LoVo (cell line): ENCODE measurements around the gene SRCIN1.

Experiments
- DNase-seq: peaks from one replicate; pipeline ENCODE4 v3.0.0-alpha.2; 2016; ENCODE audit warnings: low spot score

Gene SRCIN1

DNA sequence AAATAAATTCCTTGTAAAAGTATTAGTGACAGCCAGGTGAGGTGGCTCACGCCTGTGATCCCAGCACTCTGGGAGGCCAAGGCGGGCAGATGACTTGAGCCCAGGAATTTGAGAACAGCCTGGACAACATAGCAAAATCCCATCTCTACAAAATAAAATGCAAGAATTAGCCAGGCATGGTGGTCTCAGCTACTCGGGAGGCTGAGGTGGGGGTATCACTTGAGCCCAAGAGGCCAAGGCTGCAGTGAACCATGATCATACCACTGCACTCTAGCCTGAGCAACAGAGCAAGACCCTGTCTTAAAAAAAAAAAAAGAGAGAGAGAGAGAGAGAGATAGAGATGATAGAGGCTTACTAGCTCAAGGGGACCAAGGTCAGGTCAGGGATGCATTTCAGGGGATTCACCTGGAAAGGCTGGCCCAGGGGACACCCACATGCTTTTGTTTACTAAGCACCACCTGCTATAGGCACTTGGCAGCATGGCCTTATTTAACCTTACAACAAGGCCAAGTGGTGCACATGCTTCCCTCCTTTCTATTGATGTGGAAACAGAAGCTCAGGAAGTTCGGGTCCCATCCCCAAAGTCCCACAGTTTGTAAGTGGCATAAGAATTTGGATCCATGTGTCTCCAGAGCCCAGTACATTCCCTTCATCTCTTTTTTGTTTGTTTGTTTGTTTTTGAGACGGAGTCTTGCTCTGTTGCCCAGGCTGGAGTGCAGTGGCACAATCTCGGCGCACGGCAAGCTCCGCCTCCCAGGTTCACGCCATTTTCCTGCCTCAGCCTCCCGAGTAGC, 12.4 kb upstream of the SRCIN1 start:
- DNase-seq = no peak

DNA sequence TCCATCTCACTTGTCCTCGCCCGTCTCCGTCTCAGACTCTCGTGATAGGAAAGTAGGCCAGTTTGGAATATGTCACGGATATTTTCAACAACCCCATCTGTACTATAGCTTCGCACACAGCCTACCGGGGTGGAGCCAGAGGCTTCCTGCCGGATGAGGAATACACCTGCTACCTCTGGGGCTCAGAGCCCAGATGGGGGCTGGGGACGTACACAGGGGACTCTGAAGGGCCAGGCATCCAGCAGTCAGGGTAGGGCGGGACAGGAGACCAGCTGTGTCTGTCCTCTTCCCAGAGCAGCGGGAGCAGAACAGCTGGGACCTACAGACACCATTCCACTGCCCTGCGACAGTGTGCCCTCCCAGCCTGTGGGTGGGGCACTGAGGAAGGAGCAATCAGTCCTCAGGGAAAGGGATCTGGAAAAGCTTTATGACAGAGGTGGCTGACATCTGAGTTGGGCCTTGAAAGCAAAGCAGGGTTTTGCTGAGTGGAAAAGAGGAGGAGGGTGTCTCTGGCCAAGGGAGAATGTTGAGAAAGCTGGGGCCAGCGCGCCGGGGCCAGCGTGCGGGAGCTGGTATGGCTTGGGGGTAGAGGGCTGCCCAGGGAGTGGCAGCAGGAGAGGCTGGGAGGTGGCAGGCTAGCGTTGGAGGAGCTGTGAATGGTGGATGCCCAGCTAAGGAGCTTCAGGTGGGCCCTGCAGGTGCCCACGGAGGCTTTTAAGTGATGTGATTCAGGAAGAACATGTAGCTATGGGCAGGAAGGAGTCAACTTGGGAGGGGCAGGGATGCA, 11.5 kb upstream of the SRCIN1 start:
- no peak for DNase-seq

DNA sequence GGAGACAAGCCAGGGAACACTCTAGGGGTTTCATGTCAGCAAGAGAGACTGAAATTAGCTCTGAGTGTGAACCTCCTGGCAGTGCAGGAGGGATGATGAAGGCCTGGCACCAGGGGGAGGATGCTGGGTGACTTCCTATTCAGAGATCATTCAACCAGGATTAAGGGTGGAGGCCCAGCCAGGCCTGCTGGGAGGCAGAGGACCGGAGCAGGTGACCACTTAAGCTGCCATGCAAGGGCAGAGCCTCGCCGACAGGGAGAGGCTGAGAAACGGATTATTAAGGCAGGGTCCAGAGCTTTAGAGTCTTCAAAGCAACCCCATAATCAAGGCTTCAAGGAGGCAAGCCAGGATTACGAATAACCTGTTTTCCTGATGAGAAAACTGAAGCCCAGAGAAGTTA, 10.6 kb upstream of the SRCIN1 start:
- no peak for DNase-seq

DNA sequence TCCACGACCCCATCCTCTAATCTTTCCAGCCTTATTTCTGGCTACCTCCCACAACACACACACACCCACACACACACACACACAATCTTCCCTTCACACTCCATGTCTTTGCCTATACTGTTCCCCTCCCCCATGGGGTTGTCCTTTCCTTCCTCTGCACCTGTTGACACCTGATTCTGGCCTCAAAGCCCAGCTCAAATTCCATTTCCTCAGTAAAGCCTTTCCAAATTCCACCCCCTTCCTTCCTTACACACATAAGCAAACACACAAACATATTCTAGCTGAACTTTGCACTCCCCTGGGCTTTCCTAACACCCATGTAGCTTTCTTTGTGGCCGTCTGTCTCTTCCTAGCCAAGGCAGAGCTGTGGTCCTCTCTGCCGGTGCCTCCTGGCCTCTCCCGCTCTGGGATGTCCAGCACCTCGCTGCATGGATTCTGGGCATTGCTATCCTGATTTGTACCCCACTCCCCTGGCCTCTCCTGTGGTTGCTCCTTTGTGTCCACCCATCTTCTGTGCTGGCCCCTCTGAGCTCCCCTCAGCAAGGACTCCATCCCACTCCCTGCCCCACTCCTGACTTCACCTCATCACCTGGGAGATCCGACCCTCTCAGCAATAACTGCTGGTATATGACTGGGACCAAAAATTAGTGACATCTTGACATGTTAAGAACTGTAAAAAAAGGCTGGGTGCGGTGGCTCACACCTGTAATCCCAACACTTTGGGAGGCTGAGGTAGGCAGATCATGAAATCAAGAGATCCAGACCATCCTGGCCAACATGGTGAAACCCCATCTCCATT, 8.4 kb upstream of the SRCIN1 start:
- no peak for DNase-seq

- no peak for DNase-seq
Measured at GRCh38 chr17:38613525-38613980, 7.8 kb upstream of the SRCIN1 start.

- no peak for DNase-seq
Measured at GRCh38 chr17:38611872-38612376, 6.2 kb upstream of the SRCIN1 start.

GRCh38 chr17:38611070-38611786, 5.5 kb upstream of the SRCIN1 start:
- no peak for DNase-seq

GRCh38 chr17:38609280-38610031, 3.7 kb upstream of the SRCIN1 start:
- DNase-seq = no peak

DNA sequence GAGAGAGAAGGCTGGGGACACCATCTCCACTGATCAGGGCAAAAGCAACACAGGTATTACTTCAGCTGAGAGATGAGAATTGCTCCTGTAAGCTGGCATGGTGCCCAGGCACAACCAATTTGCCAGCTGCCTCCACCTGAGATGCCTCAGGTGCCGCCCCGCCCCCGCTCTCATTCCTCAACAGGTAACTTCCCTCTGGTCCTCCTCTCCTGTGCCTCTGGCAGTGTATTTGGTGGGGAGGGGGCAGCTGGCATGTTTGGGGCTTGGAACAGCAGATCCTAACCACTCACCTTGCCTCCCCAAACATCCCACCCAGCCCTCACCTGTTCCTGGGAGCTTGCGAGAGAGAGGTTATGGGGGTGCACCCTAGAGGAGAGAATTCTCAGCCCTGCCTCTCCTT, 2.9 kb upstream of the SRCIN1 start:
- peak; percentile 21 for DNase-seq

- no peak for DNase-seq
Measured at GRCh38 chr17:38606646-38607611, 1.2 kb upstream of the SRCIN1 start.

DNA sequence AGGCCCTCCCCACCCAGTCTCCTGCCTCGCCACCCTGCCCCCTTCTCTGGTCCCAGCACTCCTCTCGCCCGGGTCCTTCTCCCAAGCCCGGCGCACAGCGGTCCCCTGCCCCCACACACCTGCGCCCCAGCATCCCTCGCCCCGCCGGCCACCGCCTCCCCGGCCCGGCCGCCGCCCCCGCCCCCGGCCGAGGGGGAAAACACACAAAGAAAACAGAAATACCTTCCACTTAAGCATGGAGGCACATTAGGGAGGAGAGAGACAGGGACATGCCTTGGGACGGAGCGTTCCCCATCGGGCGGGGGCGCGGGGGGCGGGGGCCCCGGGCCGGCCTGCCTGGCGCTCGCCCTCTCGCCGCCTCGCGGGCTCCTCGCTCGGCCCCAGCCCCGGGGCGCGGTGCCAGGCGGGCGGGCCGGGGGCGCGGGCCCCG, 326 bp downstream of the SRCIN1 start:
- DNase-seq = no peak

GRCh38 chr17:38604479-38605403, 1.0 kb downstream of the SRCIN1 start:
- DNase-seq = no peak

DNA sequence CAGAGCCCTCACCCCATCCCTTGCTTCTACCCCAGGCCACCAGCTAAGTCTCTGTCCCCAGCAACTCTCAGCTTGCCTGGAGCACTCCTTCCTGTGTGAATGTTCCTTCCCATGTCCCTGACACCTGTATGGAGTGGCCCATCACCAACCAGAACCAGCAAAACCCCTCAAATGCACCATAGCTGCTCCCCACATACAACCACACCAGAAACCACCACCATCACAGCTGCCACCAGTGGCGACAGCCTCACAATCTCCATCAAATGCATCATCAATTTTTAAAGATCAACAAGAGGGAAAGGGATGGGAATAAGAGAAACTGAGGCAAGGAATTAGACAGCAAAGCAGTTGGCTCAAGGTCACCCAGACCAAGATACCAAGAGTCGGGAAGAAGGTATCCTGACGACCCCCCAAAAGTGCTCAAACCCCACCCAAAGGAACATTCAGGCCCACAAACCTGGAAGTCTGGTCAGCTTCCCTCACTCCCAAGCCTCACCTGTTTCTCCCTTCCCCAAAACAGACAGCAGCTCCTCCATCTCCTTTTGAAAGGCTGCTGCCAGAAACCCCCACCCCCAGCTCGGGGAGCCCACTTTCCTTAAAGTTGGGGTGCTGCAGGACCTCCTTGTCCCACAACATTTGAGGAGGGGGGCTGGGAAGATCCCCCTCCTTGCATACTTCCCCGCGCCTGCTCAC, 1.8 kb downstream of the SRCIN1 start:
- DNase-seq = no peak

DNA sequence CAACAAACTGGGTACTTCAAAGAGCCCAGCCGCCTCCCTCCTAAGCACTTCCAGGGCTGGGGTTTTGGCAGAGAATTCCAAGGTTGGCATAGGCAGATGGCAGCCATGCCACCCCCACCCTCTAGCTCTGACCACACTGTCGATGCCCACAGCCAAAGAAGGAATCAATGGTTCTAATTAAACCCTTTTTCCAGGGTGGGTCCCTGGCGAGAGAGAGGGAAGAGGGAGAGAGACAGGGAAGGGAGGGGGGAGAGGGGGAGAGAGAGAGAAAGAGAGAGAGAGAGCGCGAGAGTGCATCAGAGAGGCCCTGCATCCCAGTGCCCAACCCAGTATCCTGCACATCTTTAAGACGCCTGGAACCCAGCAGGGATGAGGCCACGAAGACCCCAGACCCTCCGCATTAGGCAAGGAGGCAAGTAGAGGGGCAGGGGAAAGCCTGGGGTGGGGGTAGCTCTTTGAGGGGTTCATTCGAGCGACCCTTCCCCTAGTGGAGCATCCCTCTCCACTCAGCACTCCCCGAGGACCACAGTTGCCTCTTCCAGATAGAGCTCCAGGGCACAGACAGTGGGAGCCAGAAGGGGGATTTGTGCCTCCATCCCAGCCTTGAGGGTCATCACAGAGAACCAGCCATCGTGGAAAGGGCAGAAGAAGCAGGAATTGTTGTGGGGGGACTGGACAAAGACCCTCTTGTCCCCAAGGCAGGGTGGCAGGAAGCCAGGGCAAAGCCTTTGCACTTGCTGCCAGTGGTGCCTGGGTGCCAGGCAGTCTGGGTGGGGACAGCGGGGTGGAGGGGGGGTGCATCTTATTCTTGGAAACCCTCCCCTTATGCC, 2.6 kb downstream of the SRCIN1 start:
- DNase-seq = no peak

DNA sequence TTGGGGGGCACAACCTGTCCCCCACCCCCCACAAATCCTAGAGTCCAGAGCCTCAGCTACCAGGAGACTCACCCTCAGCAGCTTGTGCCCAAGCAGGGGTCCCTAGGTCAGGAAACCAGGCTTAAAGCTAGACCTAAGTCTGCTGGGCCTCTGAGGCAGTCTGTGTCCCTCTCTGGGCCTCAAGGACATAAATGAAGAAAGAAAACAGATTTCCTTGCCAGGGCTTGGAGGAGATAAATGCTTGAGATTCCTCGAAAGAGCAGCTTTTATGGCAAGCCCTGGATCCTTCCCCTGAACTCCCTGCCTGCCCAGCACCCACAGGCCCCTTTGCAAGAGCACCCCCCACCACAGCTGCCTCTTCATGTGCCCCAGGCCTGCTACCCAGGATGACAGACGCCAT, 3.3 kb downstream of the SRCIN1 start:
- DNase-seq = no peak

DNA sequence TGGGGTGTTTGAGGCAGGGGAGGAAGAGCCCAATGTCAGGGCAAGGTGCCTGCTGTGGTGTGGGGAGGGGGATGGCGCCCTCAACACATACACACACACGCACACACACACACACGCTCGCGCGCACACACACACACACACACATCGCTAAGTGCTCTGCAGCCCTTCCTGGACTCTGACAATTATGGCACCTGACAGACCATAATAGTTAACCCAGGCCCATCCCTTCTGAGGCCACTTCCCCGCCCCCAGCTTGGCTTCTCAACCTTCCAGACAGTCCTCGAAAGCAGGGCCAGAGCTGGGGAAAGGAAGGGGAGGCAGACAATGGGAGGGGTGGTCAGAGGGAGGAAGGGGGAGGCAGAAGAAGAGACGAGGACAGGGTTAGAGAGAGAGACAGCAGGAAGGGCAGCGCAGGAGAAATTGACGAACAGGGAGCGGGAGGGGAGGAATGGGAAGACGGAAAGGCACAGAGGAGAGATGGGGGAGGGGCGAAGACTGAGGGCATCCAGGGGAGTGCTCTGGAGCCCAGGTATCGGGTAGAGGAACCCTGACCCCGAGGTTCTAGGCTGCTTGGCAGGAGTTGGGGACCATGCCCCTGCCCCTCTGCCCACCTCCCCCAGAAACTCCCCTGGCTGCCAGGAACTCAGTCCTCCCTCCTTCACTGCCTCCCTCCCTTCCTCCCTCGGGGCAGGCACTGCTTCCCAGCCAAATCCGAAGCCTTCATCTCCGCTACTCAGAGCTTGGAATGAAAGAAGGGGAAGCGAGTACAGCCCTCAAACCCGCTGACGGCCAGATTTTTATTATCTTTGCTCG, 4.0 kb downstream of the SRCIN1 start:
- no peak for DNase-seq
